ENCODE data around the gene MED27.

MED27 gene

DNA sequence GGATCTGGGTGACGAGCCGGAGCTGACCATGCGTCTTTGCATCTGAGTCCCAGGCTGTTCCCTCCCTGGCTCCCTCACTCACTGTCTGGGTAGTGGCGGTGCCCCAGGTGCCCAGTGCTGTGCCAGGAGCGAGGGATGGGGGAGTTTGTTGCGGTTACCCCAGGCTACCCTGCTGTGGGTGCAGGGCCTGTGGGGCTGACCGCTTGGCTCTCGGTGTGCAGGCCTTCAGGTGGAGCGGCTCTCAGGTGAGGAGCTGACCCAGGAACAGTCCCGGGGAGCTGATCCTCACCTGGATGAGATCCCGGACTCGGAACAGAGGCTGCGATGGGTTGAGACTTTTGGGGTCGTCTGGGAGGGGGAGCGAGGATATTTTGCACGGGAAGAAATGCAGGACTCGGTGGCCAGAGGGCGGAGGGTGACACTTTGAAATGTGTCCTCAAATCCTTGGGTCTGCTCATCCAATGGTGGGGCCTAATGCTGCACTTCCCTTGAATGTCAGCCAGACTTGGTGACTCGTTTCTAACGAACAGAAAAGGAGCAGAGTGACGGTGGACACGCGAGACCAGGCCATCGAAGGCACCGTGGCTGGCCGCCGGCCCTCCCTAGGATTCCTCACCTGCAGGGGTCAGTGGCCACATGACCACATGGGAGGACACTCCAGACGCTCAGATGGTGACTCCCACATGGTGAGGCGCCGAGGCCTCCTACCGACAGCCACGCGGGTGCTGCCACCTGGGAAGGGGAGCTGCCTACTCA is 235.5 kb downstream of the MED27 start:
- TF ChIP-seq POLR2AphosphoS5 (IDR thresholded peaks at IDR 0.05; ENCODE audit: low read depth) (no peak), GABPA (IDR thresholded peaks at IDR 0.05; ENCODE audit: low read depth) (no peak), SPI1 (IDR thresholded peaks at IDR 0.05; ENCODE audit: borderline replicate concordance, low read depth) (no peak)
- TF ChIP-seq, protein P1, sequence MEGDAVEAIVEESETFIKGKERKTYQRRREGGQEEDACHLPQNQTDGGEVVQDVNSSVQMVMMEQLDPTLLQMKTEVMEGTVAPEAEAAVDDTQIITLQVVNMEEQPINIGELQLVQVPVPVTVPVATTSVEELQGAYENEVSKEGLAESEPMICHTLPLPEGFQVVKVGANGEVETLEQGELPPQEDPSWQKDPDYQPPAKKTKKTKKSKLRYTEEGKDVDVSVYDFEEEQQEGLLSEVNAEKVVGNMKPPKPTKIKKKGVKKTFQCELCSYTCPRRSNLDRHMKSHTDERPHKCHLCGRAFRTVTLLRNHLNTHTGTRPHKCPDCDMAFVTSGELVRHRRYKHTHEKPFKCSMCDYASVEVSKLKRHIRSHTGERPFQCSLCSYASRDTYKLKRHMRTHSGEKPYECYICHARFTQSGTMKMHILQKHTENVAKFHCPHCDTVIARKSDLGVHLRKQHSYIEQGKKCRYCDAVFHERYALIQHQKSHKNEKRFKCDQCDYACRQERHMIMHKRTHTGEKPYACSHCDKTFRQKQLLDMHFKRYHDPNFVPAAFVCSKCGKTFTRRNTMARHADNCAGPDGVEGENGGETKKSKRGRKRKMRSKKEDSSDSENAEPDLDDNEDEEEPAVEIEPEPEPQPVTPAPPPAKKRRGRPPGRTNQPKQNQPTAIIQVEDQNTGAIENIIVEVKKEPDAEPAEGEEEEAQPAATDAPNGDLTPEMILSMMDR (IDR thresholded peaks at IDR 0.05; ENCODE audit: insufficient read depth, low read length): no peak
- Histone ChIP-seq H3K4me3 (replicated peaks; ENCODE audit: insufficient read depth, low read length) (no peak overlapping the region), H3K27me3 (ENCODE audit: insufficient read depth, poor library complexity, severe bottlenecking) (peaks cover 3% of the 10 kb centered on the region), H3K27ac (replicated peaks) (no peak overlapping the region)
- no peak for DNase-seq (ENCODE audit: low read depth in 1 of 2, low spot score in 1 of 2)

DNA sequence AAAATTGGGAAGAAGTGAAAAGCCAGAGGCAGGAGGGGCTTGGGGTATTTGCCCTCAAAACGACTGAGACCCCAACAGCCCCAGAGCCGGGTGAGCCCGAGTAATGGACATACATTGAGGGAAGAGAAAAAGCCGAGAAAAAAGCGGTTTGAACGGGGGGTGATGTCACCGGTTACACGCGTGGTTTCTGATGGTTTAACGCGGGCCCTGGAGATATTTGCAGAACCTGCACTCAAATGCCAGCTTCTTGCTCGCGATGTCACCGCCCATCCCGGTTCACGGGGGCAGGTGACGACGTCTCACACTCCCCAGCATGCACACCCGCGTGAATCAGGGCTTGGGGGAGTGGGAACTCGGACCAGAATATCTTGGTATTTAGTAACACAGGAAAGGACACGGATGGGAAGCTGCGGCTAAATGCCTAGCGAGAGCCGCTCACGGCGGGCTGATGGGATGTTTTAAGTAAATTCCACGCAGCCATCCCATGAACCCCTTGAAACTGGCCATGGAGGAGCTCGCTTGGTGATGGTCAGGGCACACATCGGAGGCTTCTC is 237.8 kb downstream of the MED27 start:
- TF ChIP-seq, protein P2, sequence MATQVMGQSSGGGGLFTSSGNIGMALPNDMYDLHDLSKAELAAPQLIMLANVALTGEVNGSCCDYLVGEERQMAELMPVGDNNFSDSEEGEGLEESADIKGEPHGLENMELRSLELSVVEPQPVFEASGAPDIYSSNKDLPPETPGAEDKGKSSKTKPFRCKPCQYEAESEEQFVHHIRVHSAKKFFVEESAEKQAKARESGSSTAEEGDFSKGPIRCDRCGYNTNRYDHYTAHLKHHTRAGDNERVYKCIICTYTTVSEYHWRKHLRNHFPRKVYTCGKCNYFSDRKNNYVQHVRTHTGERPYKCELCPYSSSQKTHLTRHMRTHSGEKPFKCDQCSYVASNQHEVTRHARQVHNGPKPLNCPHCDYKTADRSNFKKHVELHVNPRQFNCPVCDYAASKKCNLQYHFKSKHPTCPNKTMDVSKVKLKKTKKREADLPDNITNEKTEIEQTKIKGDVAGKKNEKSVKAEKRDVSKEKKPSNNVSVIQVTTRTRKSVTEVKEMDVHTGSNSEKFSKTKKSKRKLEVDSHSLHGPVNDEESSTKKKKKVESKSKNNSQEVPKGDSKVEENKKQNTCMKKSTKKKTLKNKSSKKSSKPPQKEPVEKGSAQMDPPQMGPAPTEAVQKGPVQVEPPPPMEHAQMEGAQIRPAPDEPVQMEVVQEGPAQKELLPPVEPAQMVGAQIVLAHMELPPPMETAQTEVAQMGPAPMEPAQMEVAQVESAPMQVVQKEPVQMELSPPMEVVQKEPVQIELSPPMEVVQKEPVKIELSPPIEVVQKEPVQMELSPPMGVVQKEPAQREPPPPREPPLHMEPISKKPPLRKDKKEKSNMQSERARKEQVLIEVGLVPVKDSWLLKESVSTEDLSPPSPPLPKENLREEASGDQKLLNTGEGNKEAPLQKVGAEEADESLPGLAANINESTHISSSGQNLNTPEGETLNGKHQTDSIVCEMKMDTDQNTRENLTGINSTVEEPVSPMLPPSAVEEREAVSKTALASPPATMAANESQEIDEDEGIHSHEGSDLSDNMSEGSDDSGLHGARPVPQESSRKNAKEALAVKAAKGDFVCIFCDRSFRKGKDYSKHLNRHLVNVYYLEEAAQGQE (IDR thresholded peaks at IDR 0.05; ENCODE audit: insufficient replicate concordance, low read depth): no peak
- TF ChIP-seq, protein P1 (IDR thresholded peaks at IDR 0.05; ENCODE audit: insufficient read depth, low read length): no peak
- TF ChIP-seq GABPA (IDR thresholded peaks at IDR 0.05; ENCODE audit: low read depth): no peak
- TF ChIP-seq SPI1 (IDR thresholded peaks at IDR 0.05; ENCODE audit: borderline replicate concordance, low read depth): no peak
- TF ChIP-seq POLR2AphosphoS5 (IDR thresholded peaks at IDR 0.05; ENCODE audit: low read depth): no peak
- H3K4me3 ChIP-seq (replicated peaks; ENCODE audit: insufficient read depth, low read length): no peak overlapping the region
- peaks cover 3% of the 10 kb centered on the region for H3K27me3 ChIP-seq (ENCODE audit: insufficient read depth, poor library complexity, severe bottlenecking)
- no peak overlapping the region for H3K27ac ChIP-seq (replicated peaks)
- DNase-seq (ENCODE audit: low read depth in 1 of 2, low spot score in 1 of 2): no peak

DNA sequence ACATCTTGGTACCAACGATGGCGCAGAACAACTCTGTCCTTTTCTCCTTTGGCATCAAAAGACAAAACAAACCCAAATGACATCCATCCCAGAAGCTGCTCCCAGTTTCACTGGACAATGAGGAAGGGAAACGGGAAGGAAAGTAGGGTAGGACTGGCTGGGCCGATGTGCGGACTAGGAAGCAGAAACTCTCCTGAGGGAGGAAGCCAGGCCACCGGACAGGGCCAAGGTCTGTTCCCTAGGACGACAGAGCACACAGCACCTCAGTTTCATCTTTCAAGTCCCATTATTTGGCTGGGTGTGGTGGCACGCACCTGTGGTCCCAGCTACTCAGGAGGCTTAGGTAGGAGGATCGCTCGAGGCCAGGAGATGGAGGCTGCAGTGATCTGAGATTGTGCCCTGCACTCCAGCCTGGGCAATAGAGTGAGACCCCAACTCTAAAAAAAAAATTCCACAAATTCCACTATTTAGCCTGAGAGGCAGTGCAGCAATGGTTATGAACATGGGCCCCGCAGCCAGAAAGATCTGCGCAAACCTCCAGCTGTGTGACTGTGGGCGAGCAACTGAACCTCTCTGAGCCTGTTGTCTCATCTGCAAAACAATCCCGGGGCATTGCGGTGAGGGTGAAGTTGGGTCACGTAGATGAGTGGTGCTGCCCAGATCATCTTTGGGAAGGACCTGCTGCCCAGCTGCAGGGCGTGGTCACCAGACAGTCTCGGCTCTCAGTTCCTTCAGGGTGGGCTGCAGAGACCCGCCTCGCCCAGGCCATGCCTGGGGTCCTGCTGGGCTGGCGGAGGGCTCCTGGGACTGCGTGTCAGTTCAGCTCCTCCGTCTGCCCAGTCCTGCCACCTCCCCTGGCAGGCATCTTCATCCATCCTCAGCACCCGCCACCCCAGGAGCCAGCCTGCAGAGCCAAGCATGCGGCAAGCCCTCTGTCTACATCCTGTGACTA is 238.6 kb downstream of the MED27 start:
- Histone ChIP-seq H3K4me3 (replicated peaks; ENCODE audit: insufficient read depth, low read length) (no peak overlapping the region), H3K27ac (replicated peaks) (no peak overlapping the region), H3K27me3 (ENCODE audit: insufficient read depth, poor library complexity, severe bottlenecking) (peaks cover 3% of the 10 kb centered on the region)
- TF ChIP-seq SPI1 (IDR thresholded peaks at IDR 0.05; ENCODE audit: borderline replicate concordance, low read depth) (no peak), GABPA (IDR thresholded peaks at IDR 0.05; ENCODE audit: low read depth) (no peak), POLR2AphosphoS5 (IDR thresholded peaks at IDR 0.05; ENCODE audit: low read depth) (no peak)
- TF ChIP-seq, protein P1 (IDR thresholded peaks at IDR 0.05; ENCODE audit: insufficient read depth, low read length): no peak
- TF ChIP-seq, protein P2 (IDR thresholded peaks at IDR 0.05; ENCODE audit: insufficient replicate concordance, low read depth): no peak
- no peak for DNase-seq (ENCODE audit: low read depth in 1 of 2, low spot score in 1 of 2)

Measured in HL-60 (cell line).